GM12864 (cell line): ENCODE results near the gene TTLL5.

Experiments used
- DNase-seq: peaks from one replicate; pipeline ENCODE4 v3.0.0-alpha.2; 2011; ENCODE audit warnings: low read depth
- H3K4me3 ChIP-seq: 2 replicates; pipeline ENCODE4 v1.5.1; 2011; ENCODE audit warnings: mild to moderate bottlenecking, low read depth, low read length, control low read depth
- CTCF ChIP-seq: IDR thresholded peaks from 2 replicates; pipeline ENCODE4 v1.5.1; 2011; ENCODE audit warnings: low read depth, mild to moderate bottlenecking, moderate library complexity, low read length, control low read depth, inconsistent platforms; ENCODE audit errors: missing control alignments

Gene TTLL5

GRCh38 chr14:75877884-75878283 lies 216.8 kb downstream of the TTLL5 start:
- H3K4me3 ChIP-seq, result no peak overlapping the region
- no peak for DNase-seq
- TF ChIP-seq CTCF, result no peak

DNA sequence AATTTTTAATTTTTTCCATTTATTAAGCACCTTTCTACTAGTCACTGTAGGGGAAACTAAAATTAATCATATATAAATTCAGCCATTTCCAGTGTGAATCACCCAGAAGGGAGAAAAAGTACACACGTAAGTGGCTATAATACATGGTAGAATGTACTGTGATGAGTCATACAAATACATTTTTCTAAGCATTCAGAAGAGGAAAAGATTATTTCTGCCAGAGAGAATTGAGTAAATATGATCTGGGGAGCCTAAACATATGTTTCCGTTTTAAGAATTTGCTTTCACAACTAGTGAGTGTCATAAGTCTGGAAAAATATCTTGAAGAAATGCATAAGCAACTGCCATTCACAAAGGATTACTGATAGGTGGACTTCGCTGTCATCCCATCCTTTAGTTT lies 218.0 kb downstream of the TTLL5 start:
- no peak overlapping the region for H3K4me3 ChIP-seq
- DNase-seq, result no peak
- no peak for TF ChIP-seq CTCF

DNA sequence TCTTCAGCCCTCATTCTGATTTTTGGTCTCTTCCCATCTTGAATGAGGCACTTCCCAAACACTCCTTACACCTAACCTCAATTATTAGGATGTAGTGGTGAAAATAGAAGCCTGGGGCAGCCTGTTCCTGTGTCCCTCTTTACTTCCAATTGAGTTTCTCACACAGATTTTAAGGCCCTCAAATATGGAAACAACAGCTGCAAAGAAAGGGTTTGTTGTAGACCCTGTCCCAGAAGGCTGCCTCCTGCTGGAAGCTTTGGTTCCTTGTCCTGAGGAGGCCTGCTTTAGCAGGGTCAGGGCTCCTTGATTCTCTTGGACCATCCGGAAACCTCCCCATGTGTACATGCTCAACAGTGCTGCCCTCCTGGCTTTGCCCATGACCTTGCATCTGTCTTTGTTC lies 219.5 kb downstream of the TTLL5 start:
- peak; percentile 38 for TF ChIP-seq CTCF
- no peak overlapping the region for H3K4me3 ChIP-seq
- no peak for DNase-seq

DNA sequence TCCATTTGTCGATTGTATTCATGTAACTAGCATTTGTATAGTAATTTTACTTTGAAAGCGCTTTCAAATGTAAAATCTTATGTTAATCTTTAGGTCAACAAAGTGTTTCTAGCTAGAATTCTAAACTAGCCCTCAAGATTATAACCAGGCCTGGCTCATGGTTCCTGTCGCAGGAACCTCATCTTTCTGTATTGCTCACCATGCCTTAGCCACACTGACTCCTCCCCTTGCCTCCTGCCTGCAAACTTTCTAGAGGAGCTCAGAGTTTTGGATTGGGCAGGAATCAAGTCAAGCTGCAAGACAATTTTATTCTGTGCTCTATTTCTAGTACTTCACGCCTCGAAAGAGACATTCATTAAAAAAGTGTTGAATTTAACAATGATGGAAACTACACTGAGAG lies 220.9 kb downstream of the TTLL5 start:
- TF ChIP-seq CTCF, result no peak
- no peak overlapping the region for H3K4me3 ChIP-seq
- no peak for DNase-seq

DNA sequence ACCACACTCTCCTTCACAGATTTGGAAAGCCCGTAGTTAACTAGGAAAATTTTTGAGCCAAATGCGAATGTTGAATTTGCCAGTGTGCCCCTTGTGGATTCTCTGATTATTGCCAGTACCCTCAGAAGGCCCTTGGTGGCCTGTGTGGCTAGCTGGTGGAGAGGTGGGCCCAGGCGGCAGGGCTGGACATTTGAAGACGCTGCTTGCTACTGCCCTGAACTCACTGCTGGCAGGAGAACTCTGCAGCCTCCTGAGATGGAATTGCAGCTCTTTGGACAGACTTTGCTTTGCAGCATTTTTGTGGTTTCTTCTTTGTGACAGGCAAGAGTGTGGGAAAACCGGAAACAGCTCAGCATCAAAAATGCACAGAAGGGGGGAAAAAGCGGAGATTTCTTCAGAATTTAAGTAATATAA lies 223.2 kb downstream of the TTLL5 start:
- no peak overlapping the region for H3K4me3 ChIP-seq
- no peak for DNase-seq
- peak; percentile 38 for TF ChIP-seq CTCF

GRCh38 chr14:75885829-75886228 lies 224.8 kb downstream of the TTLL5 start:
- no peak for TF ChIP-seq CTCF
- no peak overlapping the region for H3K4me3 ChIP-seq
- no peak for DNase-seq

DNA sequence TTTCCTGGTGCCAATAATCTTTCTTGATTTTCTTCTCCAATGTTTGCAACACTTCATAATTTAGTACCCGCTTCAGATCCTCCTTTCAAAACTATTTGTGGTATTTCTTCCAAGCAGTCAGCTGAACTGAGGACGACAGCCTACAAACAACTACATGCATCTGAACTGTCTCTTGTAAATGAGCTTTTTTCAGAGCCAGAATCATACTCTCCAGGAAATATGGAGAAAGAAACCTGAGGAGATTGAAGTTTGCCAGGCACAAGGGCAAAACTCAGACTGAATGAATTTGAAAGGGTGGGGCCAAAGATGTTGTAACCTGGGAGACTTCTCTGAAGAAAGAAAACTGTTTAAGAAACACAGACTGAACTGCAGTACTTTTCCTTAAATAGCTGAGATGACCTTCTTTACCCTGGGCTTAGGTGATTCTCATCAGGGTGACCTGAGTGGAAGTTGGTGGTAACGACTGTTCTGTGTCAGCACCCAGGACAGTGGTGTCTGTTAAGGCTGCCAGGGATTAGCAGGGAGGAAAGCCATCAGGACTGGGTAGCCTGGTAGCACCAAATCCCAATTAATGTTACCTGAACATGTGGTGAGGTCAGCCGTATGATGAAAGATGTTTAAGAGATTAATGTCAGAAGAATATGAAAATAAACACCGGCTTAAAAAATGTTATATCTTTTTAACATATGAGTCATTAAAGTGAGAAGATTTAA lies 225.7 kb downstream of the TTLL5 start:
- no peak for DNase-seq

More for the DNA sequence above, 225.7 kb downstream of the TTLL5 start:
- no peak overlapping the region for H3K4me3 ChIP-seq
- no peak for TF ChIP-seq CTCF
